GM21390 (cell line): ENCODE data around the gene CCDC183.
"Not testable (repeated sequence)": the region's sequence is repeated elsewhere in the genome, so short reads cannot be mapped to it uniquely, and the experiment has no call there.

ENCODE experiments used
- ATAC-seq: cut with Tn5 transposase; IDR thresholded peaks from one replicate; pipeline ENCODE4 v1.9.1; 2021; ENCODE audit not compliant: unreplicated experiment

CCDC183 gene

DNA sequence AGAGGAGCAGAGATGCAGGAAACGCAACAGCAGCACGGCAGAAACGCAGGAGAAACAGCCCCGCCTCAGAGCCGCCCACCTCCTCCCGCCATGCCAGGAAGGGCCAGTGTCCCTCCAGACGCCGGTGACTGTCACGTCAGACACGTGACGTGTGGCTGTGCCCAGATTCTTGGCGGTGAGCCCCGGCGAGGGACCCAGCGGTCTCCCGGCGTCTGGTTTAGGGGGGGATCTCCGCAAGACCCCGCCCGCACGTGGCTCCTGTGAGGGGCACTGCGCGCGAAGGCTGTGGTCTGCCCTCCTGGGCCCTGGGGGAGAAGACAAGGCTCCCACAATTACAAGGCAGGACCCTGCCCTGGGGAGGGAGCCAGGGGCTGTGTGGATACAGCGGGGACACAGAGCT is 35.7 kb upstream of the CCDC183 start:
- no peak for ATAC-seq

DNA sequence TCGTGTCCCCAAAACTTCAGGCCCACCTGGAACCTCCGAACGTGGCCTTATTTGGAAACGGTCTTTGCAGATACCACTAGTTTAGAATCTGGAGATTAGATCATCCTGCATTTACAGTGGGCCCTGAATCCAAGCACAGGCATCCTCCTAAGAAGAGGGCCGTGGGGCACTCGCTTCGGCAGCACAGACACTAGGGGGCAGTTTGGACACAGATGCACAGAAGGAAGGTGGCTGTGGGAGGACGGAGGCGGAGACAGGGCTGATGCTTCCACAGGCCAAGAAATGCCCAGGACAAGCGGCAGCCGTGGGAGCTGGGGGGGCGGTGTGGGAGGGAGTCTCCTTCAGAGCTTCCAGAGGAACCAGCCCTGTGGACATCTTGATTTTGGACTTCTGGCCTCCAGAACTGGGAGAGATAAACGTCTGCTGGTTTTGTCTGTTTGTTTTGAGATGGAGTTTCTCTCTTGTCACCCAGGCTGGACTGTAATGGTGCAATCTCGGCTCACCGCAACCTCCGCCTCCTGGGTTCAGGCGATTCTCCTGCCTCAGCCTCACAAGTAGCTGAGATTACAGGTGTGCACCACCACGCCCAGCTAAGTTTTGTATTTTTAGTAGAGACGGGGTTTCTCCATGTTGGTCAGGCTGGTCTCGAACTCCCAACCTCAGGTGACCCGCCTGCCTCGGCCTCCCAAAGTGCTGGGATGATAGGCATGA is 35.1 kb upstream of the CCDC183 start:
- not testable (repeated sequence) for ATAC-seq

DNA sequence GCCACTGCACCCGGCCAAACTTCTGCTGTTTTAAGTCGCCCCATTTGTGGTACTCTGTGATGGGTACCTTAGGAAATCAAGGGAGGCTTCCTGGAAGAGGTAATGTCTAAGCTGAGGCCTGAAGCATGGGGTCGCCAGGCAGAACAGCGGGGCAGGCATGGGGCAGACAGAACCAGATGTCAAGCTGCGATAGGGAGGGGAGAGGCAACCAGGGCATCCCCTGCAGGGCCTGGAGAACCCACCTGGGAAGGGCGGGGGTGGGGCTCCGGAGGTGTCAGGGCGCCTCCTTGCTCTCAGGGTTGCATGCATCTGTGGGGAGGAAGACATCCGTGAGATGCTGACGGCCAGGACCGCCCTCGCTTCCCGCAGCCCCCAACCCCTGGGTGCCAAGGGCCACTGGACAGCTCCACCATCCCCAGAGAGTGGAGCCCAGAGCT is 34.6 kb upstream of the CCDC183 start:
- no peak for ATAC-seq

- no peak for ATAC-seq
These were observed 33.9 kb upstream of the CCDC183 start for GRCh38 chr9:136762221-136762691.

DNA sequence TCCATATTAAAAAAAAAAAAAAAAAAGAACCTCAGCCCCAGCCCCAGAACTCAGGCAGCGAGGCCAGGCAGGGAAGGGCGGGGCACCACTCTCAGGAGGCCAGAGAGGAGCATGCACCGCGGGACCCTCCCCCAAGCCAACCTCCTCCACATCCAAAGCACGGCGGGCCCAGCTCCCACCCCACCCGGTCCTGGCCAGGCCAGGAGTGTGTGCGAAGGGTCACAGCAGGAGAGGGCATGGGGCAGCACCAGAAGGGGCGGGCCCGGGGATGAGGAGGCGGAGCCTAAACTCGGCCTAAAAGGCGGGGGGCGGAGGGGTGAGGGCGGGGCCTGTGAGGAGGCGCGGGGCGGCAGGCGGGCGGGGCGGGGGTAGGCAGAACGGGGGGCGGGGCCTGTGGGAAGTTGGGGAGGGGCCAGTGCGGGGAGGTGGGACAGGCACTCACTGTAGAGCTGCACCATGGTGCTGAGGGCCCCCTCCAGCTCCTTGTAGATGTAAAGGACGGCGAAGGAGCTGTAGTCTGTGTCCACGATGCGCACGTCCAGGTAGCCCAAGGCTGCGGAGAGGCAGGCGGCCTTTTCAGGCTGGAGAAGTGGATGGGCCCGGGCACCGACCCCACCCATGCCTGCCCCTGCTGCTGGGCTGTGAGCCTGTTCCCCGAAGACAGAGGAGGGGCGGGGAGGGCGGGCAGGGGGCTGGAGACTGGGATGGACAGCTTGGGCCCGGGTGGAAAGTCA is 33.1 kb upstream of the CCDC183 start:
- ATAC-seq: no peak

DNA sequence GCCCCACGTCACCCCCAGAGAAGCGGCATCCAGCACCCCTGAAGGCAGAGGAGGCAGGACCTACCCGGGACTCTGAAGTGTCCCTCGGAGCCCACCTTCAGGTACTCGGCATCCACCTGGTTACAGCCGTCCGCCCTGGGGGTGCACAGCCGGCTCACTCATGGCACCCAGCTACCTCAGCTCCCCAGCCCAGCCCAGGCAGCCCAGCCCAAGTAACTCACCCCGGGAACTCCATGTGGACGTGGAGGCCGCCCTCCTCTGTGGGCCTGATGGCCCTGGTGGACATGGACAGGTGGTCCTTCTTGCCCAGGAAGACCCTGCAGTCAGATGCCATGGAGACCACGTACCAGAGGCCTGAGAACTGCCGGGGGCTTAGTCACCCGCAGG is 32.5 kb upstream of the CCDC183 start:
- no peak for ATAC-seq

- ATAC-seq: no peak
These were observed 31.7 kb upstream of the CCDC183 start, which contains the start of gene LCN15 for GRCh38 chr9:136764301-136764891. Gene LCN15, minus strand, starts transcription at chr9:136764518. Its CDS starts 30 bp downstream, at chr9:136764488.

GRCh38 chr9:136765041-136765440 is 31.1 kb upstream of the CCDC183 start:
- ATAC-seq: no peak

DNA sequence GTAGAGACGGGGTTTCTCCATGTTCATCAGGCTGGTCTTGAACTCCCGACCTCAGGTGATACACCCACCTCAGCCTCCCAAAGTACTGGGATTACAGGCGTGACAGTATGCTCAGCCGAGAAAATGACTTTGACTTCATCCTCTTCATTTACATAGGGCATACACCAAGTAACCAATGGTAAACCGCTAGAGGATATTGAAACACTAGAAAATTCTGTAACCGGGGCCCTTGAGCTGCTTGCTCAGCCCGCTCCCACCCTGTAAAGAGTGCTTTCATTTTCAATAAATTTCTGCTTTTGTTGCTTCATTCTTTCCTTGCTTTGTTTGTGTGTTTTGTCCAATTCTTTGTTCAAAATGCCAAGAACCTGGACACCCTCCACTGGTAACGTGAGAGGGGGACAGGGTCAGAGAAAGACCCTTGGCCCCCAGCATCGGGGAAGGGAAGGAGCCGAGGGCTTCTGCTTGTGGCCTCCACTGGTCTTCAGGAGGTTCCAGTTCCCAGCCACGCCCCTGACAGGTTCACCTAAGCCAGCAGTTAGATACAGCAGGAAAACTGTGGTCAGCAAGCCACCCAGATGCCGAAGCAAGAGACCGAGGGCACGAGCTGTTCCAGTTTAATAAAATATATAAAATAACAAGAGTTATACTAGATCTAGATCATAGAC is 30.3 kb upstream of the CCDC183 start:
- ATAC-seq: peak; percentile 70

- ATAC-seq: not testable (repeated sequence)
These were observed 29.6 kb upstream of the CCDC183 start for GRCh38 chr9:136766410-136767120.

DNA sequence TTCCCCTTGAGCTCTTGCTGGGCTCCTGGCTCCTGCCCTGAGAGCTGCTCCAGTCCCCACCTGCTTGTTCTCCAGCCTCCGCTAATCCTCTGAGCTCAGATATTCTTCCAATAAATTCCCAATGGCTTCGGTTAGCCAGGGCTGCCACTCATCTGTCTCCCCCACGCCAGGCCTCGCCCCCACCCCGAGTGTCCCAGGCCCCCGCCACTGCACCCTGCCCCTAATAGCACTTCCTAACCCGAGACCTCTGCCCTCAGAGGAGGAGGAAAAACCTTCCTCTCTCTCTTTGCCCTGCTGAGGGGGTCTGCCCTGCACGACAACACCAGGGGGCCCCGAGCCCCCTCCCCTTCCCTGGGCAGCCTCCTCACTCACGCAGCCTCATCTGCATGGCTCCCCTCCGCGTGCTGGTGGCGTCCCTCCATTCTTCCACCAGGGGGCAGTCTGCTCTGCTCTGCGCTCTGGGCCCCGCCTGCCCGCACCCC is 26.4 kb upstream of the CCDC183 start:
- no peak for ATAC-seq

DNA sequence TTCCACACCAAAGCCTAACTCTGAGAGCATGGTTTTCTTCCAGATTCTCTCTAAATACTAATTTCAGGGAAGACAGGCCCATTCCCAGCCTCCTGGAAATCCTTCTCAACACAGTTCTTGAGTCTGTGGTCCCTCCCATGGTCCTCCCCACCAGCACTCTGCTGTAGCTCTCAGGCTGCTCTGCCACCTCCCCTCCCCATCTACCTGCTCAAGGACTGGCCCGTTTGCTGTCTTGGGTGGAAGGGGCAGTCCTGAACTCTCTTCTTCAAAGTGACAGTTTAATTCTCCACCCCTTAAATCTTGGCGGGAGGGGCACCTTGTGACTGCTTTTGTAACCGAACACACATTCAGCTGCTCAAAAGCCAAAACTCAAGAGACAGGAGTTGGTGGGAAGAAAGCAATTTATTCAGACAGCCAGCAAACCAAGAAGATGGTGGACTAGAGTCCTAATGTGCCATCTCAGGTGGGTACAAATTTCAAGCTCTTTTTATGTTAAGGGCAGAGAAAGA is 24.2 kb upstream of the CCDC183 start:
- no peak for ATAC-seq

- no peak for ATAC-seq
These were observed 22.6 kb upstream of the CCDC183 start for GRCh38 chr9:136773386-136774044.

DNA sequence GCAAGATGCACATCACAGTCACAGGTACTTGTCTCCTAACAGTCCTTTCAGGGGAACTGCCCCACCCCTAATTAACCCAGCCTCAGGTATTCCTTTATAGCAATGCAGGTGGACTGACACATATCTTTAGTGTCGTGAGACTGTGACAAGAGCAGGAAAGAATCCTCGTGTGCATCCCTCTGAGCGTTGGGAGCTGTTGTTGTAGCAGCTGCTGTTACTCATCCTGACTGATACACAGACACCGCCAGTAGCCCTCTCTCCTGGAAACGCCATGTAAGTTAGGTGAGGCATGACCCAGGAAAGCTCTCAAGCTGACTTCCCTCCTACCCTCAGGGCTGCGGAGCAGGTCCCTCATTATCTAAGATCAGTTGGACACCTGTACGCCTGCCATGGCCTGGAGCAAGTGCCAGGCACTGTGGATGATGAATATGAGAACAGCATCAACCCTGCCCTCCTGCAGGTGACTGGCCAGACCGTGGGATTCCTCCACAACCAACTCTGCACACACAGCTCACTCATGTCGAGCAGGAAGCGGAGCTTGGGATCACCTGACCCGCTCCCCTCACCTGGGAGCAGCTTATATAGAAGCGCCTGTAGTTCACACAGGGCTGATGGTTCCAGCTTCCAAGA is 21.6 kb upstream of the CCDC183 start:
- no peak for ATAC-seq

GRCh38 chr9:136775191-136775590 is 20.9 kb upstream of the CCDC183 start:
- no peak for ATAC-seq

DNA sequence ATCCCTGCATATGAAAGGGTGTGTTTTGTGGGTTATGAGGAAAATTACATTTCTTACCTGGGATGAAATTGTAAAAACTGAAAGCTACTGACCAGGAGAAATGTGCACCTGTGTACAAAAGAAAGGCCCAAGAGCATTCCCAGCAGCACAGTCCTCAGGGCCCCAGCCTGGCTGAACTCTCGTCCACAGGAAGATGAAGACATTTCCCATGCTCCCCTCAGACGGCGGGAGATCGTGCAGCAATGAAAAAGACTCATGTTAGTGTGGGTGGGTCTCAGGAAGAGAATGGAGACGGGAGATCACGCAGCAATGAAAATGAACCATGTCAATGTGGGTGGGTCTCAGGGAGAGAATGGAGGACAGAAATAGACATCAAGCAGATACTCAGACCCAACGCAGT is 19.2 kb upstream of the CCDC183 start:
- ATAC-seq: no peak

DNA sequence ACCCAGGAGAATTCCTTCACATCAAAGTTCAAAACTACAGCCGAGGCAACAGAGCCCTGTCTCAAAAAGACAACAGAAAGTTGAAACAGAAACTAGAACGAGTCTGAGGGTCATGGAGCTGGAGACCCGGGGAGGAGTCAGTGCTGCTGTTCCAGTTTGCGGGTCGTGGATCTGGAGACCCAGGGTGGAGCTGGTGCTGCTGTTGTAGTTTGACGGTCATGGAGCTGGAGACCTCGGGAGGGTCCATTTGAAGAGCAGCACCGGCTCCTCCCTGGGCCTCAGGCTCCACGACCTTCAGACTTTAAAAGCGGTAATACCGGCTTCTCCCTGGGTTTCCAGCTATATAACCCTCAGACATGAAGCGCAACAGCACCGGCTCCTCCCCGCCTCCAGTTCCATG is 18.8 kb upstream of the CCDC183 start:
- ATAC-seq: no peak

GRCh38 chr9:136779808-136780207 is 16.3 kb upstream of the CCDC183 start:
- ATAC-seq: no peak

DNA sequence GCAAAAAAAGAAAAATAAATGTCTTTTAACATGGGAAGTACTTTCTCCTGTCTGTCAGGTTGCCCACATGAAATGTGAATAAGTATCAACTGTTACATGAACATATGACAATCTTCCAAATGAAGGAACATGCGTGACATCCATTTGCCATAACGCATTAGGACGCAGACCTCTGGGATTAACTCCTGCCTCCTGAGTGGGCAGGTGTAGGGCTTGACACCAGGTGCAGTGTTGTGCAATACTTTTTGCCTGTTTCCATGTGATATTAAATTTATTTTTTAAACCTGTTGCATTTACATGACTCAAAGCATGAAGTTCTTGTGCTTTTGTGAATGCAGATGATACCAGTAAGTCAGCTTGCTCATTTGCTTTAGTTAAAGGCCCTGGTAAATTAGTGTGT is 13.7 kb upstream of the CCDC183 start:
- ATAC-seq: no peak
